Measurements from ENCODE around the gene ATP8A2.

DNA sequence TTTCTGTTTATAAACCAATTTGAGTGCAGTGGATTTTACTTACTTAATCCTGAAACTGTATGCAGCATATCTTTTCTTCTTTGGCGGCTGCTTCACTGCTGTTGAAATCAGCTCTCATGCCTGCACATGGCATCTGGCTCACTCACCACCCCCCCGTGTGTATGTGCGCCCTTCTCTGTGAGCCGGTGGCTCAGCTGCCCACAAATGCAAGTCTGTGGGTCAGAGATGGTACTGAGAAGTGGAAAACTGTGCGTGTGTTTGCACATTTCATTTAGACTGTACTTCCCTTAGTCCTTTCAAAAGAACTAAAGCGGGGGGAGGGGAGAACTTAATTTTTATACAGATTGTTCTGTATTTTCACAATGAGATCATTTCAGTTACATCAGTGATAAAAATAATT is 372.4 kb downstream of the ATP8A2 start:
- TF ChIP-seq, protein P1, sequence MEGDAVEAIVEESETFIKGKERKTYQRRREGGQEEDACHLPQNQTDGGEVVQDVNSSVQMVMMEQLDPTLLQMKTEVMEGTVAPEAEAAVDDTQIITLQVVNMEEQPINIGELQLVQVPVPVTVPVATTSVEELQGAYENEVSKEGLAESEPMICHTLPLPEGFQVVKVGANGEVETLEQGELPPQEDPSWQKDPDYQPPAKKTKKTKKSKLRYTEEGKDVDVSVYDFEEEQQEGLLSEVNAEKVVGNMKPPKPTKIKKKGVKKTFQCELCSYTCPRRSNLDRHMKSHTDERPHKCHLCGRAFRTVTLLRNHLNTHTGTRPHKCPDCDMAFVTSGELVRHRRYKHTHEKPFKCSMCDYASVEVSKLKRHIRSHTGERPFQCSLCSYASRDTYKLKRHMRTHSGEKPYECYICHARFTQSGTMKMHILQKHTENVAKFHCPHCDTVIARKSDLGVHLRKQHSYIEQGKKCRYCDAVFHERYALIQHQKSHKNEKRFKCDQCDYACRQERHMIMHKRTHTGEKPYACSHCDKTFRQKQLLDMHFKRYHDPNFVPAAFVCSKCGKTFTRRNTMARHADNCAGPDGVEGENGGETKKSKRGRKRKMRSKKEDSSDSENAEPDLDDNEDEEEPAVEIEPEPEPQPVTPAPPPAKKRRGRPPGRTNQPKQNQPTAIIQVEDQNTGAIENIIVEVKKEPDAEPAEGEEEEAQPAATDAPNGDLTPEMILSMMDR (conservative IDR thresholded peaks at IDR 0.05; ENCODE audit: low read length): no peak
- no peak for TF ChIP-seq EZH2phosphoT487 (IDR thresholded peaks at IDR 0.05; ENCODE audit: borderline replicate concordance, low read depth, low read length)

Measured in OCI-LY7 (cell line).